Stomach (tissue), 9 donors: ENCODE data around the gene ATP6V1B1. TPM values are rescaled to one million over a fixed set of nuclear protein-coding genes. Genes with fewer than 3 reads are reported as not detected.

ENCODE experiments used
- DNase-seq, 2 donors: peaks; one replicate each; pipeline versions ENCODE4 v3.0.0 to v3.0.0-alpha.2; 2013 to 2019
- H3K27ac ChIP-seq, 5 donors: fragments of 200-600 bp in 4 of 5; sonication (generic) in 4 of 5; one replicate each; pipeline ENCODE4 v1.5.1; 2013 to 2019; ENCODE audit warnings: mild to moderate bottlenecking in 1 of 5, moderate library complexity in 1 of 5
- H3K27me3 ChIP-seq, 3 donors: fragments of 200-600 bp; sonication (generic); one replicate each; pipeline ENCODE4 v1.5.1; 2017 to 2019; ENCODE audit warnings: mixed run types in 1 of 3
- H3K36me3 ChIP-seq, 4 donors: fragments of 200-600 bp; sonication (generic); 1 replicate in 3 of 4; 2 replicates in 1 of 4; pipeline ENCODE4 v1.5.1; 2016 to 2019
- H3K4me1 ChIP-seq, 4 donors: fragments of 200-600 bp; sonication (generic); one replicate each; pipeline ENCODE4 v1.5.1; 2016 to 2019
- H3K4me3 ChIP-seq, 4 donors: fragments of 200-600 bp; sonication (generic) in 3 of 4; one replicate each; pipeline ENCODE4 v1.5.1; 2016 to 2019; ENCODE audit warnings: mild to moderate bottlenecking in 1 of 4
- H3K9me3 ChIP-seq, 4 donors: fragments of 200-600 bp; sonication (generic); one replicate each; pipeline ENCODE4 v1.5.1; 2016 to 2019
- EP300 ChIP-seq: sonication (generic); formaldehyde crosslinking; IDR thresholded peaks from one replicate; pipeline ENCODE4 v1.6.1; 2017; ENCODE audit warnings: antibody characterized with exemption
- POLR2A ChIP-seq, 4 donors: fragments of 450-650 bp; IDR thresholded peaks; one replicate each; pipeline ENCODE4 v1.6.1; 2016; ENCODE audit warnings: antibody characterized with exemption in 4 of 4, control low read depth in 2 of 4, mild to moderate bottlenecking in 1 of 4, moderate library complexity in 1 of 4
- POLR2AphosphoS5 ChIP-seq, 3 donors: sonication (generic); formaldehyde crosslinking; IDR thresholded peaks; one replicate each; pipeline ENCODE4 v1.6.1; 2016; ENCODE audit warnings: antibody characterized with exemption in 3 of 3
- WGBS, 5 donors: extraction: QIAGEN DNeasy Blood & Tissue Kit in 3 of 5; methylation state at CpG; one replicate each; pipeline versions ENCODE4 v1.1.5 to v1.1.7; 2013 to 2018; 5-methylcytosine and 5-hydroxymethylcytosine counted together
- intact Hi-C: fragments of 100-400 bp; cut with DNase I; formaldehyde crosslinking; loops from one replicate; pipeline ENCODE4 v1.15.1; 2023; ENCODE audit warnings: low total_unique reads
- polyA plus RNA-seq, 3 donors: library from polyadenylated mRNA; stranded (reverse); fragments of 200-250 nt; gene quantifications; one replicate each; pipeline ENCODE4 v1.2.3, GENCODE V29; 2013
- total RNA-seq, 5 donors: library from RNA; depleted of rRNA; stranded (reverse); fragments of >200 nt; gene quantifications; one replicate each; pipeline versions ENCODE4 v1.1.0 to v1.2.3, GENCODE V29; 2014 to 2016
- TF ChIP-seq, protein P1 (sequence below), 7 experiments: fragments of 450-650 bp in 4 of 7; fragments of 200-600 bp in 3 of 7; sonication (generic) in 3 of 7; IDR thresholded peaks; one replicate each; pipeline ENCODE4 v1.5.1; 2016 to 2019; ENCODE audit warnings: antibody characterized with exemption in 7 of 7, control low read depth in 2 of 7, mild to moderate bottlenecking in 1 of 7
- donor health status: healthy with polysubstance abuse.
- donor health status: Bipolar disorder and iron deficiency.
- donor health status: healthy.

ATP6V1B1 gene
- total and polyA plus RNA-seq, 8 donors, result 0.35 to 0.55 TPM; not detected in 6

DNA sequence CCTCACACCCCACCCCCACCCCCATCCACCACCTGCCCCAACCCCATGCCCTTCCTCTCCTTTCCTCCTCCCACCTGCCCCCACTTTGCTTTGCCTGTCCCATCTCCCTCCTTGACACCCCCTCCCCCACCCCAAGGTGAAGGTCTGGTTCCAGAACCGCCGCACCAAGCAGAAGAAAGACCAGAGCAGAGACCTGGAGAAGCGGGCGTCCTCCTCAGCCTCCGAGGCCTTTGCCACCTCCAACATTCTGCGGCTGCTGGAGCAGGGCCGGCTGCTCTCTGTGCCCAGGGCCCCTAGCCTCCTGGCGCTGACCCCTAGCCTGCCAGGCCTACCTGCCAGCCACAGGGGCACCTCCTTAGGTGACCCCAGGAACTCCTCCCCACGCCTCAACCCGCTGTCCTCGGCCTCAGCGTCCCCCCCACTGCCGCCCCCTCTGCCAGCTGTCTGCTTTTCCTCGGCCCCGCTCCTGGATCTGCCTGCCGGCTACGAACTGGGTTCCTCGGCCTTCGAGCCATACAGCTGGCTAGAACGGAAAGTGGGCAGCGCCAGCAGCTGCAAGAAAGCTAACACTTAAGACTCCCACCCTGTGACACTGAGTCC lies 3.0 kb upstream of the ATP6V1B1 start:
- WGBS, 5 donors, result 89 to 92% (median 91%) methylated on average over 19 to 21 of the region's 21 CpGs
- Histone ChIP-seq H3K27me3 (peaks cover 0 to 72% (median 0%) of the 10 kb centered on the region in 3 donors), H3K9me3 (no peaks in the 10 kb centered on the region), H3K4me3 (no peak overlapping the region), H3K27ac (no peak overlapping the region), H3K36me3 (no peaks in the 10 kb centered on the region), H3K4me1 (no peaks in the 10 kb centered on the region)
- intact Hi-C loops, result no loop called here
- no peak for TF ChIP-seq EP300
- TF ChIP-seq, protein P1, sequence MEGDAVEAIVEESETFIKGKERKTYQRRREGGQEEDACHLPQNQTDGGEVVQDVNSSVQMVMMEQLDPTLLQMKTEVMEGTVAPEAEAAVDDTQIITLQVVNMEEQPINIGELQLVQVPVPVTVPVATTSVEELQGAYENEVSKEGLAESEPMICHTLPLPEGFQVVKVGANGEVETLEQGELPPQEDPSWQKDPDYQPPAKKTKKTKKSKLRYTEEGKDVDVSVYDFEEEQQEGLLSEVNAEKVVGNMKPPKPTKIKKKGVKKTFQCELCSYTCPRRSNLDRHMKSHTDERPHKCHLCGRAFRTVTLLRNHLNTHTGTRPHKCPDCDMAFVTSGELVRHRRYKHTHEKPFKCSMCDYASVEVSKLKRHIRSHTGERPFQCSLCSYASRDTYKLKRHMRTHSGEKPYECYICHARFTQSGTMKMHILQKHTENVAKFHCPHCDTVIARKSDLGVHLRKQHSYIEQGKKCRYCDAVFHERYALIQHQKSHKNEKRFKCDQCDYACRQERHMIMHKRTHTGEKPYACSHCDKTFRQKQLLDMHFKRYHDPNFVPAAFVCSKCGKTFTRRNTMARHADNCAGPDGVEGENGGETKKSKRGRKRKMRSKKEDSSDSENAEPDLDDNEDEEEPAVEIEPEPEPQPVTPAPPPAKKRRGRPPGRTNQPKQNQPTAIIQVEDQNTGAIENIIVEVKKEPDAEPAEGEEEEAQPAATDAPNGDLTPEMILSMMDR (IDR thresholded peaks at IDR 0.05), result no peak
- no peak for TF ChIP-seq POLR2A (IDR thresholded peaks at IDR 0.05)
- no peak for TF ChIP-seq POLR2AphosphoS5 (IDR thresholded peaks at IDR 0.05)
- DNase-seq, result no peak

DNA sequence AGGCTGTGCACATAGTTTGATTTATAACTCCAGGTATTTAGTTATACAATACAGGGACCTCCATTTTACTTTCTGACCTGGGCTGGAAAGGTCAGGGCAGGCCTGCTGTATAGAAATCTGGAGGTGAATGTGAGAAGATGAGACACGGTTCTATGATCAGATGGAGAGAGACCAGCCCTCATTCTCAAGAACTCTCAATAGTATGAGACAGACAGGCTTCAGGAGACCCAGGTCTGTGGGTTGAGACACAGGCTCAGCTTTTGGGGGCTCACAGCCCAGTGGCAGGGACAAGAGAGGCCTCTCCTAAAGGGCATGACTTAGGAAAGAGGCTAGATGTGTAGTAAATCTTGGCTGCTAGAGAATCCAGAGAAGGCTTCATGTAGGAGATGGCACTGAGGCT lies 719 bp upstream of the ATP6V1B1 start:
- TF ChIP-seq POLR2AphosphoS5 (IDR thresholded peaks at IDR 0.05), result no peak
- no peak for TF ChIP-seq POLR2A (IDR thresholded peaks at IDR 0.05)
- TF ChIP-seq, protein P1 (IDR thresholded peaks at IDR 0.05), result no peak
- TF ChIP-seq EP300, result no peak
- H3K4me1 ChIP-seq, result no peaks in the 10 kb centered on the region
- 77 to 94% (median 92%) methylated on average over 1 of the region's 1 CpG for WGBS, 5 donors
- no peak overlapping the region for H3K27ac ChIP-seq
- no peaks in the 10 kb centered on the region for H3K9me3 ChIP-seq
- intact Hi-C loops, result no loop called here
- no peaks in the 10 kb centered on the region for H3K36me3 ChIP-seq
- H3K4me3 ChIP-seq, result no peak overlapping the region
- H3K27me3 ChIP-seq, result peaks cover 0 to 85% (median 6%) of the 10 kb centered on the region in 3 donors
- DNase-seq, result no peak

DNA sequence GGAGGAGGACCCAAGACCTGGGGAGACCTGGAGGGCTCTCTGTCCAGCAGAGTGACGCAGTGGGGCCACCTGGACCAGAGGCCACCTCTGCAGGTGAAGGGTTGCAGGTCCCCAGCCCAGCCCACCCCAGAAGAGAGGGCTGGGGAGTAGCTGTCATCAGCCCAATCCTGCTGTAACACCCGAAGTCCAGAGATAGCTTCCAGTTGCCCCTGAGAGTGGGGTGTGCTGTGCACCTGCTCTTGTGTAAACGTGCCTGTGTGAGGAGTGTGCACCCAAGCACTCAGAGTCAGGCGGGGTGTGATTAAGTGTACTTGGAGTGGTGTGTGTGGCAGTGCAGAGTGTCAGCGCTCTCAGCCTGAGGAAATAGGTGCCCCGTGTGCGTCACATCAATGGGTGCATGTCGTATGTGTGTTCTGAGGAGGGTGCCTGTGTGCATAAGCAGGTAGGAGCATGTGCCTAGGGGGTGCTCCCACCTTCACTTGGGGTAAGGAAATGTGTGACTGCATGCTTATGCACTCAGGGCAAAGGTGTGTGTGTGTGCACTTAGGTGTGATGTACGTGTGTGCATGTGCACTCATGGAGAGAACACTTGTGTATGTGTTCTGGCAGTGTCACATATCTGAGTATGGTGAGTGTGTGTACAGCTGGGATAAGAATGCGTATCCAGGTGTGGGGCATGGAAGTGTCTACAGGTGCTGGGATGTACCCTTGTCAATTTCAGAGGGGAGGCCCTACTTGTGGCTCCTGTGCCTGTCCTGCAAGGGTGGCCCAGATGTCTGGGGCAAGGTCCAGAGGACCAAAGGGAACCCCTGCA lies 672 bp downstream of the ATP6V1B1 start:
- Histone ChIP-seq H3K9me3 (no peaks in the 10 kb centered on the region), H3K27me3 (peaks cover 0 to 81% (median 6%) of the 10 kb centered on the region in 3 donors), H3K4me3 (no peak overlapping the region), H3K36me3 (no peaks in the 10 kb centered on the region), H3K27ac (no peak overlapping the region), H3K4me1 (no peaks in the 10 kb centered on the region)
- intact Hi-C loops, result no loop called here
- WGBS, 5 donors, result 64 to 71% (median 69%) methylated on average over 8 to 10 of the region's 10 CpGs
- no peak for TF ChIP-seq EP300
- TF ChIP-seq POLR2AphosphoS5 (IDR thresholded peaks at IDR 0.05), result no peak
- TF ChIP-seq, protein P1 (IDR thresholded peaks at IDR 0.05), result no peak
- TF ChIP-seq POLR2A (IDR thresholded peaks at IDR 0.05), result no peak
- DNase-seq, result peak in 1 of 2 donors; percentile 32

DNA sequence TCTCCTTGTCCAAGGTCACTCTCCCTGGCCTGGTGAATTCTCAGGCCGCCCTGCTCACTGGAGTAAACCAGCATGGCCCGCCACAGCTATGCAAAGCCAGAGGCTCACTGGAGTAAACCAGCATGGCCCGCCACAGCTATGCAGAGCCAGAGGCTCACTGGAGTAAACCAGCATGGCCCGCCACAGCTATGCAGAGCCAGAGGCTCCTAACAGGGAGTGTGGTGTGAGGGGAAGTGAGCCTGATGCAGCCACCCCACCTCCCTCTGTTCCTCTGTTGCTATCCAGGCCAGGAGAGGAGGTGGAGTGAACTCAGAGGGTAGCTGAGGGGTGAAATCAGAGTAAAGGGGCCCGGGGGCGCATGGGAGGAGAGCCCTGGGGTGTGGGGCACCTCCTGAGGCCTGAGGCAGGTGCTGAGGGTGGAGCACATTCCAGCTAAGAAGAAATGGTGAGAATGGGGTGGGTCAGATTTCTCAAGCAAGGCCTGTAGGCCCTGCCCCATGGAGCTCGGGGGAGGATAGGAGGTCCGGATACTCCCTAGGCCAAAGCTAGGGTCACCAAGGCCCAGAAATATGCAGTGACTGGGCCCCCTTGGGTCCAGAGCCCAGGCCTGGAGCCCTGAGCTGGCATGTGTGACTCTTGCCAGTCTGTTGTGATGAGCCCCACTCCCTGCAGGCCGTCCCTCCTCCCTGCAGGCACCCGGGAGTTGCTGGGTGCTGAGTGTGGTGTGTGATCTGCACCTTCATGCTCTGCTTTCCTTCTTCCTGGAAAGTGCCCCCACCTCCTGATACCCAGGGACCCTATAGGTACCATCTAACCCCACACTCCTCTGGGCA lies 1.5 kb downstream of the ATP6V1B1 start:
- Histone ChIP-seq H3K4me3 (no peak overlapping the region), H3K36me3 (no peaks in the 10 kb centered on the region), H3K27me3 (peaks cover 0 to 77% (median 6%) of the 10 kb centered on the region in 3 donors), H3K4me1 (no peaks in the 10 kb centered on the region), H3K27ac (no peak overlapping the region), H3K9me3 (no peaks in the 10 kb centered on the region)
- 60 to 80% (median 75%) methylated on average over 5 to 10 of the region's 10 CpGs for WGBS, 5 donors
- DNase-seq, result peak in 1 of 2 donors; percentile 33
- intact Hi-C loops, result no loop called here
- TF ChIP-seq EP300 (no peak), POLR2AphosphoS5 (IDR thresholded peaks at IDR 0.05) (no peak), POLR2A (IDR thresholded peaks at IDR 0.05) (no peak)
- TF ChIP-seq, protein P1 (IDR thresholded peaks at IDR 0.05), result no peak
